Panc1 (cell line): ENCODE data around the gene RYR3.

Source experiments
- CTCF ChIP-seq: fragments of 450-650 bp; IDR thresholded peaks from 2 replicates; pipeline ENCODE4 v1.5.1; 2017; ENCODE audit warnings: mild to moderate bottlenecking
- SIN3A ChIP-seq: IDR thresholded peaks from 2 replicates; pipeline ENCODE4 v1.6.1; 2012; ENCODE audit warnings: low read depth, mild to moderate bottlenecking, low read length, moderate library complexity, borderline replicate concordance; ENCODE audit not compliant: insufficient read depth

- no peak for TF ChIP-seq CTCF
- no peak for TF ChIP-seq SIN3A
Observed at GRCh38 chr15:33425142-33425541, 114.4 kb downstream of the RYR3 start.
